Esophagus squamous epithelium (tissue), 5 donors: ENCODE measurements around the gene PEX26. TPM values are rescaled to one million over a fixed set of nuclear protein-coding genes. Genes with fewer than 3 reads are reported as not detected.

Experiments used
- DNase-seq: peaks from one replicate; lab custom pipeline; 2025; lab: John Stamatoyannopoulos, UW
- H3K27ac ChIP-seq, 4 donors: fragments of 200-600 bp; sonication (generic); one replicate each; pipeline ENCODE4 v1.5.1; 2016 to 2019; ENCODE audit warnings: mild to moderate bottlenecking in 1 of 4
- H3K27me3 ChIP-seq, 4 donors: fragments of 200-600 bp; sonication (generic); 1 replicate in 3 of 4; 2 replicates in 1 of 4; pipeline versions ENCODE4 v1.5.1 to v1.6.0; 2017 to 2021; ENCODE audit warnings: antibody characterized with exemption in 1 of 4
- H3K36me3 ChIP-seq, 3 donors: fragments of 200-600 bp; sonication (generic); one replicate each; pipeline ENCODE4 v1.5.1; 2016 to 2019
- H3K4me1 ChIP-seq, 3 donors: fragments of 200-600 bp; sonication (generic); one replicate each; pipeline ENCODE4 v1.5.1; 2017 to 2019
- H3K4me3 ChIP-seq, 4 donors: fragments of 200-600 bp; sonication (generic); 1 replicate in 3 of 4; 2 replicates in 1 of 4; pipeline ENCODE4 v1.5.1; 2016 to 2019; ENCODE audit warnings: mild to moderate bottlenecking in 2 of 4, moderate library complexity in 1 of 4
- H3K9me3 ChIP-seq, 3 donors: fragments of 200-600 bp; sonication (generic); one replicate each; pipeline ENCODE4 v1.5.1; 2016 to 2019
- POLR2A ChIP-seq, 4 donors: fragments of 450-650 bp; IDR thresholded peaks; one replicate each; pipeline ENCODE4 v1.6.1; 2017; ENCODE audit warnings: antibody characterized with exemption in 4 of 4, mild to moderate bottlenecking in 4 of 4, moderate library complexity in 3 of 4
- WGBS, 2 donors: methylation state at CpG; one replicate each; pipeline ENCODE4 v1.1.5; 2018; 5-methylcytosine and 5-hydroxymethylcytosine counted together
- intact Hi-C: fragments of 100-400 bp; cut with DNase I; formaldehyde crosslinking; loops from one replicate; pipeline ENCODE4 v1.15.0; 2022
- total RNA-seq, 4 donors: library from RNA; depleted of rRNA; stranded (reverse); fragments of >200 nt; gene quantifications; one replicate each; pipeline ENCODE4 v1.1.0, GENCODE V29; 2016
- TF ChIP-seq, protein P1 (sequence below), 6 experiments: fragments of 450-650 bp in 4 of 6; fragments of 200-600 bp in 2 of 6; sonication (generic) in 2 of 6; IDR thresholded peaks; one replicate each; pipeline ENCODE4 v1.5.1; 2016 to 2019; ENCODE audit warnings: antibody characterized with exemption in 6 of 6, mild to moderate bottlenecking in 4 of 6, moderate library complexity in 4 of 6
- donor health status: DM: yes; HTN: yes; CAD: no.

Gene PEX26
- total RNA-seq, 4 donors from 2014 or later = 17.2 to 32.3 (median 22.9) TPM

DNA sequence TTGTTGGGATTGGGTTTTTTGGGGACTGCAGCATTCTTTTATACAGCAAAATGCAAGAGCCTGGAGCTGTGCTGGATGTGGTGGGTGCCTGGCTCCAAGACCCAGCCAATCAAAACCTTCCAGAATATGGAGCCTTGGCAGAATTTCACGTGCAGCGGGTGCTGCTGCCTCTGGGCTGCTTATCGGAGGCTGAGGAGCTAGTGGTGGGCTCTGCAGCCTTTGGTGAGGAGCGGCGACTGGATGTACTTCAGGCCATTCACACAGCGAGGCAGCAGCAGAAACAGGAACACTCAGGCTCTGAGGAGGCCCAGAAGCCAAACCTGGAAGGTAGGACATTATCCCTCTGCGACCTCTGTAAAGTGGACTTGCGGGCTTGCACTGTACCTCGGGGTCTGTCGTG lies 5.6 kb downstream of the PEX26 start:
- H3K4me1 ChIP-seq = peaks cover 9 to 19% (median 10%) of the 10 kb centered on the region in 3 donors
- no peak for DNase-seq
- peaks cover 24 to 90% (median 26%) of the 10 kb centered on the region in 3 donors for H3K36me3 ChIP-seq
- H3K27me3 ChIP-seq = no peaks in the 10 kb centered on the region
- intact Hi-C loops = no loop called here
- no peak overlapping the region for H3K4me3 ChIP-seq
- H3K9me3 ChIP-seq = no peaks in the 10 kb centered on the region
- no peak for TF ChIP-seq POLR2A (IDR thresholded peaks at IDR 0.05)
- TF ChIP-seq, protein P1, sequence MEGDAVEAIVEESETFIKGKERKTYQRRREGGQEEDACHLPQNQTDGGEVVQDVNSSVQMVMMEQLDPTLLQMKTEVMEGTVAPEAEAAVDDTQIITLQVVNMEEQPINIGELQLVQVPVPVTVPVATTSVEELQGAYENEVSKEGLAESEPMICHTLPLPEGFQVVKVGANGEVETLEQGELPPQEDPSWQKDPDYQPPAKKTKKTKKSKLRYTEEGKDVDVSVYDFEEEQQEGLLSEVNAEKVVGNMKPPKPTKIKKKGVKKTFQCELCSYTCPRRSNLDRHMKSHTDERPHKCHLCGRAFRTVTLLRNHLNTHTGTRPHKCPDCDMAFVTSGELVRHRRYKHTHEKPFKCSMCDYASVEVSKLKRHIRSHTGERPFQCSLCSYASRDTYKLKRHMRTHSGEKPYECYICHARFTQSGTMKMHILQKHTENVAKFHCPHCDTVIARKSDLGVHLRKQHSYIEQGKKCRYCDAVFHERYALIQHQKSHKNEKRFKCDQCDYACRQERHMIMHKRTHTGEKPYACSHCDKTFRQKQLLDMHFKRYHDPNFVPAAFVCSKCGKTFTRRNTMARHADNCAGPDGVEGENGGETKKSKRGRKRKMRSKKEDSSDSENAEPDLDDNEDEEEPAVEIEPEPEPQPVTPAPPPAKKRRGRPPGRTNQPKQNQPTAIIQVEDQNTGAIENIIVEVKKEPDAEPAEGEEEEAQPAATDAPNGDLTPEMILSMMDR (IDR thresholded peaks at IDR 0.05) = no peak
- WGBS, 2 donors = 79 to 83% methylated on average over 2 to 5 of the region's 10 CpGs
- H3K27ac ChIP-seq = no peak overlapping the region

DNA sequence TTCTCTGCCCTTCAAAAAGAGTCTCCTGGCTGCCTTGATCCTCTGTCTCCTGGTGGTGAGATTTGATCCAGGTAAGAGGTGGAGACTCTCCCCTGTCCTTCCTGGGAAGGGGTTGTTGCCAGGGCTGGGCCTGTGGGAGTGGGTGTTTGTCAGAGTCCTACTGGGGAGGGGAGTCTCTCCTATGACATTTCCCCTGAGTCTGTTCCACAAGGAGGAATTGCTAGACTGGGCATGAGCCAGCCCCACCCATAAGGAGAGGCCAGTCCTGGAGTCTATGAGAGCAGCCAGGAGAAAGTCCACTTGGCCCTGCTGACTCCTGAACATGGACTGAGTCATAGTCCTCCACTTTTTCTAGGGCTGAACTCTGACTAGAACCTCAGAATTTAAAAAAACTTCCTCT lies 7.4 kb downstream of the PEX26 start:
- Histone ChIP-seq H3K4me3 (no peak overlapping the region), H3K27ac (no peak overlapping the region), H3K36me3 (peaks cover 24 to 100% (median 26%) of the 10 kb centered on the region in 3 donors), H3K9me3 (no peaks in the 10 kb centered on the region), H3K27me3 (no peaks in the 10 kb centered on the region), H3K4me1 (peaks cover 0 to 5% (median 0%) of the 10 kb centered on the region in 3 donors)
- TF ChIP-seq, protein P1 (IDR thresholded peaks at IDR 0.05) = no peak
- intact Hi-C loops = no loop called here
- DNase-seq = no peak

DNA sequence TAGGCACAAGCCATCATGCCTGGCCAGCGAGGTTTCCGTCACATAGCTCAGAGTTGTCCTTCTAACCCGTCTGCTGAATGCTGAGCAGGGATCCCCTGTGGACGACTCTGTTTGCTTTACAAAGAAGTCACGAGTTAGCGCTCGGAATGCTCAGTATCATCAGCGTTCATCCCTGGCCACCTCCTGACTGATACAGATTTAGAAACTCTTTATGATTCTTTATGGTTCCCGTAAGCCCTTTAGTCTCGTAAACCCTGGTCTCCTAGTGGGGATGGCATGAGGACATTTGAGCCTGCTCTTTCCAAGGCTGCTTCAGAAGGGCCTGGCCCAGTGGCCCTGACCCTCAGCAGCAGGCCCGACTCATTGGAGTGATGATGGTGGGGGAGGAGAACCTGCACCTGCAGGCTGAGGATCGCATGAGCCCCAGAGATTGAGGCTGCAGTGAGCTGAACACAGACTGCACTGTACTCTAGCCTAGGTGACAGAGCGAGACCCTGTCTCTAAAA lies 9.6 kb downstream of the PEX26 start:
- H3K27ac ChIP-seq = no peak overlapping the region
- H3K4me3 ChIP-seq = no peak overlapping the region
- 77% methylated on average over 6 to 9 of the region's 13 CpGs for WGBS, 2 donors
- TF ChIP-seq, protein P1 (IDR thresholded peaks at IDR 0.05) = no peak
- no peak for TF ChIP-seq POLR2A (IDR thresholded peaks at IDR 0.05)
- no peaks in the 10 kb centered on the region for H3K9me3 ChIP-seq
- peaks cover 23 to 88% (median 24%) of the 10 kb centered on the region in 3 donors for H3K36me3 ChIP-seq
- H3K27me3 ChIP-seq = no peaks in the 10 kb centered on the region
- peaks cover 4 to 17% (median 5%) of the 10 kb centered on the region in 3 donors for H3K4me1 ChIP-seq
- no peak for DNase-seq
- intact Hi-C loops = no loop called here

DNA sequence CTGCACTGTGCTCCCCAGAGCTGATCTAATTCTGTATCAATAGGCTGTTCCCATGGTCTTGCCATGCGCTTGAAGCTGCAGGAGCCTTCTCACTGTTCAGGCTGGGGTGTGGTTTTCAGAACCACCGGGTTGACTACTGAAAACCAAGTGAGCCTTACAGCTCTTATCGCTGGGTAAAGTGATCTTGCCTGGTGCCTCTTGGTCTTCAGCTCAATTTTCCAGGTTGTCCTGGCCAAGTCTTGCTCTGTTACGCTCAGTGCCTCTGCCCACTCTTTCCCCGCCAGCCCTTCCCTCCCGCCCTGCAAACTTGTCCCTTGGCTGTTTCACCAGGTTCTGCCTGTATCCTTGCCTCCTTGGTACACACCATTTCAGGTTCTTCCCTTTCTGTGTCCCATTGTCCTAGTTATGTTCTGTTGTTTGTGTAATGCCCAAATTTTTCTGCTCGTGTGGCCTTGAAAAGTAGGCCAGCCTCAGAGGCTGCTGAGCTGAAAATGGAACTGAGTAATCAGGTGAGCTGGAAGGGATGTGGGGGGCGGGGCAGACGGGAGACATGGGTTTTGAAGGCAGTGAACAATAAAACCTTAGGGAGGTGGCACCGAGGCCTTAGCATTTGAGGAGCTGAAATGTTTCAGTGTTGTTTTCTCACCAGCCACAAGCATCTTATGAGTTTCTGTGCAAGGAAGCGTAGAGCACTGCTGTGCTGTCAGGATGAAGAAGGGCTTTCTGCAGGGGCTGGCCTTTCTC lies 11.2 kb downstream of the PEX26 start:
- peaks cover 15 to 72% (median 18%) of the 10 kb centered on the region in 3 donors for H3K36me3 ChIP-seq
- H3K4me1 ChIP-seq = peaks cover 4 to 22% (median 5%) of the 10 kb centered on the region in 3 donors
- no peak for DNase-seq
- WGBS, 2 donors = 82 to 87% methylated on average over 9 to 10 of the region's 11 CpGs
- no peaks in the 10 kb centered on the region for H3K9me3 ChIP-seq
- no peak overlapping the region for H3K4me3 ChIP-seq
- TF ChIP-seq, protein P1 (IDR thresholded peaks at IDR 0.05) = no peak
- TF ChIP-seq POLR2A (IDR thresholded peaks at IDR 0.05) = no peak
- intact Hi-C loops = no loop called here
- H3K27ac ChIP-seq = no peak overlapping the region
- H3K27me3 ChIP-seq = no peaks in the 10 kb centered on the region

DNA sequence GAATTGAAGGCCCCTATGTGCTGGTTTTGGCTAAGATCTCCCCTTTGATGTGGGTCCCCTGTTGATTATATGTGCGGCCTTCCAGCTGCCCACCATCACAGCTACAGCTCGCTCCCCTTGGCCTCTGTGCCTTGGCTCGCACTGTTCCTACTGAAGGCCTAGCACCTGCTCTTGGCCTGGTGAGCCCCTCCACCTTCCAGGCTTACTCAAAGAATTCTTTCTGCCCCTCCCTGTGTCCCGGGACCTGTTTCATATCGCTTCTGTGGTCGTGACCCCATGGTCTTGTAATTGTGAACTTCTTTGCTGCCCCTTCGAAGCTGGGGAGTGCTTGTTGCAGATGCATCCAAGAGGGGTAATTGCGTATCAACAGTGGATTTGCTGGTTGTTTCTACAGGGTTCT lies 12.5 kb downstream of the PEX26 start:
- no peak for TF ChIP-seq POLR2A (IDR thresholded peaks at IDR 0.05)
- TF ChIP-seq, protein P1 (IDR thresholded peaks at IDR 0.05) = no peak
- no peak overlapping the region for H3K4me3 ChIP-seq
- WGBS, 2 donors = 93 to 98% methylated on average over 5 to 8 of the region's 8 CpGs
- peaks cover 4 to 22% (median 5%) of the 10 kb centered on the region in 3 donors for H3K4me1 ChIP-seq
- intact Hi-C loops = no loop called here
- H3K9me3 ChIP-seq = no peaks in the 10 kb centered on the region
- no peak for DNase-seq
- no peak overlapping the region for H3K27ac ChIP-seq
- H3K36me3 ChIP-seq = peaks cover 13 to 59% (median 15%) of the 10 kb centered on the region in 3 donors
- no peaks in the 10 kb centered on the region for H3K27me3 ChIP-seq
